GM23338 (cell line): ENCODE data around the gene MACROD1.

Experiments used
- CTCF ChIP-seq, 2 experiments: fragments of 200-600 bp in 1 of 2; sonication (generic) in 1 of 2; conservative IDR thresholded peaks; 2 replicates each; pipeline versions ENCODE4 v1.5.1 to v1.6.1; 2016 to 2017; ENCODE audit warnings: antibody characterized with exemption in 2 of 2, low read depth in 2 of 2, mild to moderate bottlenecking in 2 of 2, moderate library complexity in 1 of 2
- EZH2 ChIP-seq: fragments of 200-600 bp; sonication (generic); IDR thresholded peaks from one replicate; pipeline ENCODE4 v1.8.0; 2017; ENCODE audit warnings: antibody characterized with exemption, mild to moderate bottlenecking, low read depth; ENCODE audit not compliant: unreplicated experiment
- EZH2phosphoT487 ChIP-seq: fragments of 200-600 bp; sonication (generic); IDR thresholded peaks from one replicate; pipeline ENCODE4 v1.8.1; 2018; ENCODE audit warnings: antibody characterized with exemption; ENCODE audit not compliant: unreplicated experiment
- JUNB ChIP-seq: IDR thresholded peaks from one replicate; pipeline ENCODE4 v1.6.1; 2016; ENCODE audit warnings: antibody characterized with exemption; ENCODE audit not compliant: unreplicated experiment
- POLR2AphosphoS5 ChIP-seq: IDR thresholded peaks from 2 replicates; pipeline ENCODE4 v1.6.1; 2016; ENCODE audit warnings: antibody characterized with exemption, low read depth
- ZNF331 ChIP-seq: fragments of 250-450 bp; sonication (Bioruptor Pico); IDR thresholded peaks from 2 replicates; pipeline ENCODE4 v1.5.0; 2020; ENCODE audit warnings: low read depth, mild to moderate bottlenecking, moderate library complexity
- TF ChIP-seq, protein P1 (sequence below): IDR thresholded peaks from 2 replicates; pipeline ENCODE4 v1.6.1; 2016; ENCODE audit warnings: antibody characterized with exemption
- TF ChIP-seq, protein P2 (sequence below): IDR thresholded peaks from one replicate; pipeline ENCODE4 v1.6.1; 2018; ENCODE audit warnings: antibody characterized with exemption; ENCODE audit not compliant: unreplicated experiment

GRCh38 chr11:64035576-64035975 lies 130.3 kb downstream of the MACROD1 start, which contains the start of gene FLRT1:
- TF ChIP-seq CTCF (conservative IDR thresholded peaks at IDR 0.05; ENCODE audit: low read depth in 2 of 2) (no peak), POLR2AphosphoS5 (no peak), EZH2phosphoT487 (no peak), ZNF331 (CRISPR knock-in tag) (no peak), EZH2 (no peak), JUNB (no peak)
- TF ChIP-seq, protein P1, sequence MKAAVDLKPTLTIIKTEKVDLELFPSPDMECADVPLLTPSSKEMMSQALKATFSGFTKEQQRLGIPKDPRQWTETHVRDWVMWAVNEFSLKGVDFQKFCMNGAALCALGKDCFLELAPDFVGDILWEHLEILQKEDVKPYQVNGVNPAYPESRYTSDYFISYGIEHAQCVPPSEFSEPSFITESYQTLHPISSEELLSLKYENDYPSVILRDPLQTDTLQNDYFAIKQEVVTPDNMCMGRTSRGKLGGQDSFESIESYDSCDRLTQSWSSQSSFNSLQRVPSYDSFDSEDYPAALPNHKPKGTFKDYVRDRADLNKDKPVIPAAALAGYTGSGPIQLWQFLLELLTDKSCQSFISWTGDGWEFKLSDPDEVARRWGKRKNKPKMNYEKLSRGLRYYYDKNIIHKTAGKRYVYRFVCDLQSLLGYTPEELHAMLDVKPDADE: no peak
- TF ChIP-seq, protein P2, sequence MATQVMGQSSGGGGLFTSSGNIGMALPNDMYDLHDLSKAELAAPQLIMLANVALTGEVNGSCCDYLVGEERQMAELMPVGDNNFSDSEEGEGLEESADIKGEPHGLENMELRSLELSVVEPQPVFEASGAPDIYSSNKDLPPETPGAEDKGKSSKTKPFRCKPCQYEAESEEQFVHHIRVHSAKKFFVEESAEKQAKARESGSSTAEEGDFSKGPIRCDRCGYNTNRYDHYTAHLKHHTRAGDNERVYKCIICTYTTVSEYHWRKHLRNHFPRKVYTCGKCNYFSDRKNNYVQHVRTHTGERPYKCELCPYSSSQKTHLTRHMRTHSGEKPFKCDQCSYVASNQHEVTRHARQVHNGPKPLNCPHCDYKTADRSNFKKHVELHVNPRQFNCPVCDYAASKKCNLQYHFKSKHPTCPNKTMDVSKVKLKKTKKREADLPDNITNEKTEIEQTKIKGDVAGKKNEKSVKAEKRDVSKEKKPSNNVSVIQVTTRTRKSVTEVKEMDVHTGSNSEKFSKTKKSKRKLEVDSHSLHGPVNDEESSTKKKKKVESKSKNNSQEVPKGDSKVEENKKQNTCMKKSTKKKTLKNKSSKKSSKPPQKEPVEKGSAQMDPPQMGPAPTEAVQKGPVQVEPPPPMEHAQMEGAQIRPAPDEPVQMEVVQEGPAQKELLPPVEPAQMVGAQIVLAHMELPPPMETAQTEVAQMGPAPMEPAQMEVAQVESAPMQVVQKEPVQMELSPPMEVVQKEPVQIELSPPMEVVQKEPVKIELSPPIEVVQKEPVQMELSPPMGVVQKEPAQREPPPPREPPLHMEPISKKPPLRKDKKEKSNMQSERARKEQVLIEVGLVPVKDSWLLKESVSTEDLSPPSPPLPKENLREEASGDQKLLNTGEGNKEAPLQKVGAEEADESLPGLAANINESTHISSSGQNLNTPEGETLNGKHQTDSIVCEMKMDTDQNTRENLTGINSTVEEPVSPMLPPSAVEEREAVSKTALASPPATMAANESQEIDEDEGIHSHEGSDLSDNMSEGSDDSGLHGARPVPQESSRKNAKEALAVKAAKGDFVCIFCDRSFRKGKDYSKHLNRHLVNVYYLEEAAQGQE: no peak
